ENCODE data around the gene SEL1L3.

DNA sequence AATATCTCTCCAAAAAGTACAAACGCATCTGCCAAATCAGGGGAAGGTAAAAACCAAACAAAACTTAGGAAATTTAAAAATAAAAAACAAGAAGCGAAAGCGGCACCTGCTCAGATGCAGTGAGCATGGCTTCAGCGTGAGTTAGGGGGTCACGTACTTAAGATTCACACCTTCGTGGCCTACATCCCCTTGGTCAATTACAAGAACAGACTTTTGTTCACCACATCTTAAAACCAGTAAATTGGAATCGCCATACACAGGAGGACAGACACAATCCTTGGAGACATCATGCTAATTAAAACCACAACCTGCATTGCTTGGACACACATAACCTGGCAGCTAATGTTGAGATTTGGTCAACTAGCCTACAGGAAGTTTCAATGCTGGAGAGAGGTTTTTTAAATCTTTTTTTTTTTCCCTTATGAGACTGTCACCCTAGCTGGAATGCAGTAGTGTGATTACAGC lies 12.5 kb upstream of the SEL1L3 start:
- TF ChIP-seq, protein P1, sequence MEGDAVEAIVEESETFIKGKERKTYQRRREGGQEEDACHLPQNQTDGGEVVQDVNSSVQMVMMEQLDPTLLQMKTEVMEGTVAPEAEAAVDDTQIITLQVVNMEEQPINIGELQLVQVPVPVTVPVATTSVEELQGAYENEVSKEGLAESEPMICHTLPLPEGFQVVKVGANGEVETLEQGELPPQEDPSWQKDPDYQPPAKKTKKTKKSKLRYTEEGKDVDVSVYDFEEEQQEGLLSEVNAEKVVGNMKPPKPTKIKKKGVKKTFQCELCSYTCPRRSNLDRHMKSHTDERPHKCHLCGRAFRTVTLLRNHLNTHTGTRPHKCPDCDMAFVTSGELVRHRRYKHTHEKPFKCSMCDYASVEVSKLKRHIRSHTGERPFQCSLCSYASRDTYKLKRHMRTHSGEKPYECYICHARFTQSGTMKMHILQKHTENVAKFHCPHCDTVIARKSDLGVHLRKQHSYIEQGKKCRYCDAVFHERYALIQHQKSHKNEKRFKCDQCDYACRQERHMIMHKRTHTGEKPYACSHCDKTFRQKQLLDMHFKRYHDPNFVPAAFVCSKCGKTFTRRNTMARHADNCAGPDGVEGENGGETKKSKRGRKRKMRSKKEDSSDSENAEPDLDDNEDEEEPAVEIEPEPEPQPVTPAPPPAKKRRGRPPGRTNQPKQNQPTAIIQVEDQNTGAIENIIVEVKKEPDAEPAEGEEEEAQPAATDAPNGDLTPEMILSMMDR (IDR thresholded peaks at IDR 0.05): no peak
- TF ChIP-seq POLR2A (IDR thresholded peaks at IDR 0.05): no peak
